Uterus (tissue), 4 donors: ENCODE results near the gene FBLN1. TPM values are rescaled to one million over a fixed set of nuclear protein-coding genes. Genes with fewer than 3 reads are reported as not detected.
"Not testable (repeated sequence)": the region's sequence is repeated elsewhere in the genome, so short reads cannot be mapped to it uniquely, and the experiment has no call there.

Experiments
- DNase-seq, 2 donors: peaks; one replicate each; pipeline ENCODE4 v3.0.0-alpha.2; 2019 to 2020
- H3K27ac ChIP-seq, 2 donors: fragments of 200-600 bp; sonication (generic); 1 replicate in 1 of 2; 2 replicates in 1 of 2; pipeline ENCODE4 v1.5.1; 2016 to 2018
- H3K27me3 ChIP-seq, 2 donors: fragments of 200-600 bp; sonication (generic); one replicate each; pipeline ENCODE4 v1.5.1; 2018 to 2019; ENCODE audit warnings: control low read depth in 1 of 2
- H3K36me3 ChIP-seq, 2 donors: fragments of 200-600 bp; sonication (generic); one replicate each; pipeline ENCODE4 v1.5.1; 2019; ENCODE audit warnings: control low read depth in 1 of 2
- H3K4me1 ChIP-seq, 2 donors: fragments of 200-600 bp; sonication (generic); one replicate each; pipeline ENCODE4 v1.5.1; 2018 to 2019; ENCODE audit warnings: control low read depth in 1 of 2
- H3K4me3 ChIP-seq, 2 donors: fragments of 200-600 bp; sonication (generic); 1 replicate in 1 of 2; 2 replicates in 1 of 2; pipeline ENCODE4 v1.5.1; 2018 to 2019; ENCODE audit warnings: mild to moderate bottlenecking in 1 of 2
- H3K9me3 ChIP-seq, 2 donors: fragments of 200-600 bp; sonication (generic); one replicate each; pipeline ENCODE4 v1.5.1; 2019; ENCODE audit warnings: control low read depth in 1 of 2
- POLR2A ChIP-seq, 2 donors: fragments of 450-650 bp; IDR thresholded peaks; one replicate each; pipeline ENCODE4 v1.6.1; 2016; ENCODE audit warnings: antibody characterized with exemption in 2 of 2, mild to moderate bottlenecking in 1 of 2, moderate library complexity in 1 of 2
- intact Hi-C: fragments of 100-400 bp; cut with DNase I; formaldehyde crosslinking; loops from one replicate; pipeline ENCODE4 v1.15.1; 2023; ENCODE audit warnings: low total_unique reads
- total RNA-seq, 4 donors: library from RNA; depleted of rRNA in 3 of 4; stranded (reverse); fragments of >200 nt in 3 of 4; gene quantifications; one replicate each; pipeline versions ENCODE4 v1.1.0 to v1.2.4, GENCODE V29; 2014 to 2023
- TF ChIP-seq, protein P1 (sequence below), 4 experiments: fragments of 200-600 bp in 2 of 4; fragments of 450-650 bp in 2 of 4; sonication (generic) in 2 of 4; IDR thresholded peaks; one replicate each; pipeline ENCODE4 v1.5.1; 2016 to 2019; ENCODE audit warnings: antibody characterized with exemption in 4 of 4, mild to moderate bottlenecking in 2 of 4, moderate library complexity in 1 of 4
- donor health status: DM: yes; HTN: yes; CAD: no.

The FBLN1 gene
- total RNA-seq, 4 donors from 2014 or later: 388 to 644 (median 479) TPM

DNA sequence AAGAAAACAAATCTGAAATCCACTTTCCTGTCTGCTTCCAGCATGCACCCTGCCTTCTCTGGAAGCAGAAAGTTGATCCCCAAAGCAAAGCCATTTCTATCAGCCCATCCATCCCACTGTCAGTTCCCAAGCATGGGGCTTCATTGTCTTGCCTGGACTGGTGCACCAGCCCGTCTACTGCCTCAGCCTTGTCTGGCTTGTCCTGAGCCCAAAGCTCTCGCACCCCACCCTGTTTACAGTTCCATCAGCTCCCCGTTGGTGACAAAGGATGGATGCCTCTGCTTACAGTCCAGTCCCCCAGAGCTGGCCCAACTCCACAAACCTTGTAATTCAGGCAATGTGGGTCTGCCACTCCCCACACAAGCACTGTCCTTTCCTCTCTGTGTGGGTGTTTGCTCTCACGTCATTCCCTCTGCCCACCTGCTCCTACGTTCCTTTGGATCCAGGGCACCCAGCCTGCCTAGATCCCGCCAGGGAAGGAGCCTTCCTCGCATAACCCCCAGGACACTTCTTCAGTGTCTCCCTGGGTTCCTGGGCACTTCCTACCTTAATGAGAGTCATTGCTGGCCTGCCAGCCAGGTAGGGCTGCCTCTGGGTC, 38.8 kb downstream of the FBLN1 start:
- no peak overlapping the region for H3K4me3 ChIP-seq
- TF ChIP-seq POLR2A (IDR thresholded peaks at IDR 0.05): no peak
- TF ChIP-seq, protein P1, sequence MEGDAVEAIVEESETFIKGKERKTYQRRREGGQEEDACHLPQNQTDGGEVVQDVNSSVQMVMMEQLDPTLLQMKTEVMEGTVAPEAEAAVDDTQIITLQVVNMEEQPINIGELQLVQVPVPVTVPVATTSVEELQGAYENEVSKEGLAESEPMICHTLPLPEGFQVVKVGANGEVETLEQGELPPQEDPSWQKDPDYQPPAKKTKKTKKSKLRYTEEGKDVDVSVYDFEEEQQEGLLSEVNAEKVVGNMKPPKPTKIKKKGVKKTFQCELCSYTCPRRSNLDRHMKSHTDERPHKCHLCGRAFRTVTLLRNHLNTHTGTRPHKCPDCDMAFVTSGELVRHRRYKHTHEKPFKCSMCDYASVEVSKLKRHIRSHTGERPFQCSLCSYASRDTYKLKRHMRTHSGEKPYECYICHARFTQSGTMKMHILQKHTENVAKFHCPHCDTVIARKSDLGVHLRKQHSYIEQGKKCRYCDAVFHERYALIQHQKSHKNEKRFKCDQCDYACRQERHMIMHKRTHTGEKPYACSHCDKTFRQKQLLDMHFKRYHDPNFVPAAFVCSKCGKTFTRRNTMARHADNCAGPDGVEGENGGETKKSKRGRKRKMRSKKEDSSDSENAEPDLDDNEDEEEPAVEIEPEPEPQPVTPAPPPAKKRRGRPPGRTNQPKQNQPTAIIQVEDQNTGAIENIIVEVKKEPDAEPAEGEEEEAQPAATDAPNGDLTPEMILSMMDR (IDR thresholded peaks at IDR 0.05): no peak
- peaks cover 0 to 18% of the 10 kb centered on the region in 2 donors for H3K4me1 ChIP-seq
- H3K36me3 ChIP-seq: no peaks in the 10 kb centered on the region
- peak overlapping the region in 1 of 2 donors; percentile 19 for H3K27ac ChIP-seq
- DNase-seq: no peak
- no peaks in the 10 kb centered on the region for H3K27me3 ChIP-seq
- intact Hi-C loops: no loop called here
- H3K9me3 ChIP-seq: no peaks in the 10 kb centered on the region

DNA sequence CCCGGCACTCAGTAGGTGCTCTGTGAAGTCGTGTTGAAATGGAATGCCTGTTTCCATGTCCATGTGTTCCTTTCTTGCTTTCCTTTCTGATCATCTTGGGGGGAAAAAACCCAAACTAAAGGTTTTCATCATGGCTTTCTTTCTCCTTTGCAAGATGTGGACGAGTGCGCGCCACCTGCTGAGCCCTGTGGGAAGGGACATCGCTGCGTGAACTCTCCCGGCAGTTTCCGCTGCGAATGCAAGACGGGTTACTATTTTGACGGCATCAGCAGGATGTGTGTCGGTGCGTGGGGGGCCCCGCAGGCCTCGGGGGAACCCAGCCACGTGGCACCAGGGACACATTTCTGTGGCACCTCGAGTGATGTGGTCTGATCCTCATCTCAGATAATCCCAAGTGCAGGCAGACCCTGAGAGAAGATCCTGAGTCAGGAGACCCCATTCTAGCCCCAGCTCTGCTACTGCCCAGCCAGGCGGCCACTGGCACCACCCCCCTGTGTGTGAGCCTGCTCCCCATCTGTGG, 39.4 kb downstream of the FBLN1 start:
- Histone ChIP-seq H3K9me3 (no peaks in the 10 kb centered on the region), H3K4me1 (peaks cover 0 to 13% of the 10 kb centered on the region in 2 donors), H3K36me3 (no peaks in the 10 kb centered on the region), H3K27me3 (no peaks in the 10 kb centered on the region), H3K27ac (peak overlapping the region in 1 of 2 donors; percentile 19), H3K4me3 (no peak overlapping the region)
- TF ChIP-seq, protein P1 (IDR thresholded peaks at IDR 0.05): no peak
- TF ChIP-seq POLR2A (IDR thresholded peaks at IDR 0.05): no peak
- intact Hi-C loops: no loop called here
- no peak for DNase-seq

DNA sequence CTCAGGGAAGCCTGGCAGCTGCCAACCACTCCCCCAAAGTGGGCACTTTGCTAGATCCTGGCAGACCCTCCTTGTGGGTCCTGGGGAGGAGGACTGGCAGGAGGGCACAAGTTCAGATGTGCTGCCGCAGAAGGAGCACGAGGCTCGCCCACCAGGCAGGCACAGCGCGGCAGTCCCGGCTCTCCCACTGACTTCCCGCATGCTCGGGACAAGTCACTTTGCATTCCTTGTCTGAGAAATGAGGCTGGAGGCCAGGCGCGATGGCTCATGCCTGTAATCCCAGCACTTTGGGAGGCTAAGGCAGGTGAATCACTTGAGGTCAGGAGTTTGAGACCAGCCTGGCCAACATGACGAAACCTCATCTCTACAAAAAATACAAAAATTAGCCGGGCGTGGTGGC, 40.1 kb downstream of the FBLN1 start:
- H3K4me3 ChIP-seq, intact Hi-C loops, H3K9me3 ChIP-seq, H3K4me1 ChIP-seq, DNase-seq, H3K27ac ChIP-seq, H3K27me3 ChIP-seq, H3K36me3 ChIP-seq: not testable (repeated sequence)

DNA sequence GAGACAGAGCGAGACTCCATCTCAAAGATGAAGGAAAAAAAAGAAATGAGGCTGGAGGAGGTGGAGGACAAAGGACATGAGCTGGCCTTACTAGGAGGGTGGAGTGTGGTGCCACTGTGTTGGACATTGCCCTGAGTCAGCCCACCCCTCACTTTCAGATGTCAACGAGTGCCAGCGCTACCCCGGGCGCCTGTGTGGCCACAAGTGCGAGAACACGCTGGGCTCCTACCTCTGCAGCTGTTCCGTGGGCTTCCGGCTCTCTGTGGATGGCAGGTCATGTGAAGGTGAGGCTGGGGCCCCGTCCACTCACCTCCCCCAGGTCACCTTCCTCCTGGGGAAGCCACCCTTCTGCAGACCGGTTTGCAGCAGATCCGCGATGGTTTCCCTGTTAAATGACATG, 40.6 kb downstream of the FBLN1 start:
- H3K36me3 ChIP-seq: no peaks in the 10 kb centered on the region
- intact Hi-C loops: no loop called here
- no peaks in the 10 kb centered on the region for H3K9me3 ChIP-seq
- H3K27ac ChIP-seq: peak overlapping the region in 1 of 2 donors; percentile 0
- H3K4me1 ChIP-seq: peaks cover 0 to 3% of the 10 kb centered on the region in 2 donors
- TF ChIP-seq, protein P1 (IDR thresholded peaks at IDR 0.05): no peak
- no peak for TF ChIP-seq POLR2A (IDR thresholded peaks at IDR 0.05)
- no peak overlapping the region for H3K4me3 ChIP-seq
- no peak for DNase-seq
- H3K27me3 ChIP-seq: no peaks in the 10 kb centered on the region

DNA sequence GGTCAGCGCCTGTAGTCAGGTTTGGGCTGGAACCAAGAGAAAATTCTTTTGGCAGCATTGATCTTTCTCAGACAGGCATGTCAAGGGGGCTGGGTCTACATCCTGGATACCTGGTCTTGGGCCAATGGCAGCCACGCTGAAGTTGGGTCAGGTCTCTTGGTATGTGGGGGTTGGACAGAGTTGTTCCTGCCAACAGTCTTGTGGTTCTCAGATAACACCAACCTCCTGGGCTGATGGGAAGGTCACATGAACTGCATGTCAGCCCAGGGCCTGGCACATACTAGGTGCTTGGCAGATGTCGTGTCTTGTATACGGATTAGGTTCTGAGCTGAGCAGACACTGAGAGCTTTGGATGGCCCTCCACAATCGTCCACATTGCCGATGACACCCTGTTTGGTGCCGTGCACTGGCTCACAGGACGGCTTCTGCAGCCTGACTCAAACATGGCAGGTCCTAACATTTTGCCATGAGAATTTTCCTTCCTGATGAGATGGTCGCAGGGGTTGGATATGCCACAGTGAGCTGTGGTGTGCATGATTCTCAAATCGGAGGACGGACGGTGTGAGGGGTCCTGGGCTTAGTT, 42.0 kb downstream of the FBLN1 start:
- no peaks in the 10 kb centered on the region for H3K9me3 ChIP-seq
- TF ChIP-seq POLR2A (IDR thresholded peaks at IDR 0.05): no peak
- TF ChIP-seq, protein P1 (IDR thresholded peaks at IDR 0.05): no peak
- peaks cover 0 to 10% of the 10 kb centered on the region in 2 donors for H3K4me1 ChIP-seq
- DNase-seq: no peak
- no peaks in the 10 kb centered on the region for H3K36me3 ChIP-seq
- H3K27ac ChIP-seq: peak overlapping the region; percentile 18 to 33
- H3K4me3 ChIP-seq: no peak overlapping the region
- intact Hi-C loops: no loop called here
- no peaks in the 10 kb centered on the region for H3K27me3 ChIP-seq
